HepG2 (cell line): ENCODE results near the gene MKNK1. TPM values are rescaled to one million over a fixed set of nuclear protein-coding genes. Genes with fewer than 3 reads are reported as not detected.

Experiments
- ATAC-seq: fragments of 200-7000 bp; cut with Tn5 transposase; 3 replicates; pipeline ENCODE4 v1.9.1; 2020; ENCODE audit warnings: mild to moderate bottlenecking, moderate library complexity
- BruUV-seq: library from RNA; stranded (reverse); fragments of 400-500 nt; replicated peaks from 2 replicates; lab custom pipeline; 2021; lab: Mats Ljungman, UMichigan
- CTCF ChIA-PET: fragments of 300-600 bp; formaldehyde crosslinking; extraction: SDS; loops from one replicate; lab custom pipeline; 2021; ENCODE audit warnings: low total read pairs, inconsistent platforms, low intra/inter-chr PET ratio; lab: Yijun Ruan, JAX
- POLR2A ChIA-PET: fragments of 350-600 bp; sonication (Branson Sonifier 250); formaldehyde crosslinking; loops from one replicate; lab custom pipeline; 2020; ENCODE audit warnings: antibody characterized with exemption, inconsistent platforms; lab: Yijun Ruan, JAX
- DNase-seq: peaks from one replicate; pipeline ENCODE4 v3.0.0-alpha.2; 2015; ENCODE audit warnings: low spot score
- FAIRE-seq: peaks from 3 replicates; lab custom pipeline; 2011; peaks lifted over from hg19 to GRCh38; lab: Jason Lieb, UNC
- H2AFZ ChIP-seq: one replicate; pipeline ENCODE4 v1.6.1; 2011; ENCODE audit warnings: low read length, inconsistent platforms
- H3K27ac ChIP-seq: fragments of 300-600 bp; 3 replicates; pipeline ENCODE4 v1.8.0; 2011; ENCODE audit warnings: mixed run types, mild to moderate bottlenecking, mixed read lengths, low read length, inconsistent platforms; ENCODE audit not compliant: insufficient read depth; ENCODE audit errors: extremely low read length
- H3K27me3 ChIP-seq, 2 experiments: fragments of 200-600 bp in 1 of 2; 2 replicates in 1 of 2; 3 replicates in 1 of 2; pipeline versions ENCODE4 v1.6.0 to v1.8.0; 2011; ENCODE audit warnings: low read length in 2 of 2, mild to moderate bottlenecking in 2 of 2, moderate library complexity in 2 of 2, inconsistent platforms in 1 of 2; ENCODE audit not compliant: insufficient read depth in 2 of 2, control insufficient read depth in 1 of 2
- H3K36me3 ChIP-seq, 2 experiments: fragments of 200-600 bp in 1 of 2; replicated peaks in 1 of 2; 2 replicates in 1 of 2; 3 replicates in 1 of 2; pipeline versions ENCODE4 v1.5.1 to v1.8.0; 2011; ENCODE audit warnings: low read length in 2 of 2, inconsistent platforms in 1 of 2; ENCODE audit not compliant: insufficient read depth in 2 of 2, control insufficient read depth in 1 of 2
- H3K4me1 ChIP-seq: 2 replicates; pipeline ENCODE4 v1.5.1; 2012; ENCODE audit warnings: low read length, inconsistent platforms; ENCODE audit not compliant: insufficient read depth
- H3K4me2 ChIP-seq: 2 replicates; pipeline ENCODE4 v1.6.0; 2011; ENCODE audit warnings: low read depth, low read length, inconsistent platforms
- H3K4me3 ChIP-seq, 3 experiments: fragments of 200-600 bp in 1 of 3; sonication (generic), shearing (Covaris generic) in 1 of 3; replicated peaks in 1 of 3; 2 replicates each; pipeline ENCODE4 v1.5.1; 2011 to 2016; ENCODE audit warnings: low read length in 3 of 3, inconsistent platforms in 2 of 3, low read depth in 2 of 3, mild to moderate bottlenecking in 2 of 3, control low read depth in 1 of 3, mixed read lengths in 1 of 3; ENCODE audit not compliant: insufficient read depth in 1 of 3
- H3K79me2 ChIP-seq: one replicate; pipeline ENCODE4 v1.6.1; 2011; ENCODE audit warnings: low read length, inconsistent platforms; ENCODE audit not compliant: insufficient read depth
- H3K9ac ChIP-seq: 2 replicates; pipeline ENCODE4 v1.6.0; 2011; ENCODE audit warnings: mild to moderate bottlenecking, low read depth, low read length, inconsistent platforms; ENCODE audit not compliant: insufficient read depth
- H3K9me3 ChIP-seq: 2 replicates; pipeline ENCODE4 v1.5.1; 2012; ENCODE audit warnings: mild to moderate bottlenecking, low read length
- H4K20me1 ChIP-seq: 2 replicates; pipeline ENCODE4 v1.6.0; 2011; ENCODE audit warnings: inconsistent platforms, mild to moderate bottlenecking, low read length, moderate library complexity; ENCODE audit not compliant: insufficient read depth
- DMAP1 ChIP-seq: IDR thresholded peaks from 2 replicates; pipeline ENCODE4 v1.6.1; 2016
- ETV6 ChIP-seq: sonication (generic); formaldehyde crosslinking; conservative IDR thresholded peaks from 2 replicates; pipeline ENCODE4 v1.4.0; 2020; ENCODE audit warnings: missing genetic modification reagents
- FOXA3 ChIP-seq: IDR thresholded peaks from 2 replicates; pipeline ENCODE4 v1.6.1; 2016; ENCODE audit warnings: missing genetic modification reagents, missing compliant biosample characterization
- FOXM1 ChIP-seq: sonication (generic); formaldehyde crosslinking; IDR thresholded peaks from 2 replicates; pipeline ENCODE4 v1.5.0; 2020; ENCODE audit warnings: missing genetic modification reagents
- HOMEZ ChIP-seq: IDR thresholded peaks from 2 replicates; pipeline ENCODE4 v1.6.1; 2016; ENCODE audit warnings: low read depth
- KDM6A ChIP-seq: IDR thresholded peaks from 2 replicates; pipeline ENCODE4 v1.6.1; 2016; ENCODE audit warnings: low read depth
- NFE2L1 ChIP-seq: sonication (generic); formaldehyde crosslinking; IDR thresholded peaks from 2 replicates; pipeline ENCODE4 v1.4.0; 2020; ENCODE audit warnings: missing genetic modification reagents, mild to moderate bottlenecking, borderline replicate concordance
- NPAS2 ChIP-seq: sonication (generic); formaldehyde crosslinking; IDR thresholded peaks from 2 replicates; pipeline ENCODE4 v1.8.0; 2022; ENCODE audit warnings: mild to moderate bottlenecking, missing genetic modification reagents, borderline replicate concordance
- POGZ ChIP-seq: sonication (generic); formaldehyde crosslinking; IDR thresholded peaks from 2 replicates; pipeline ENCODE4 v1.4.0; 2020; ENCODE audit warnings: mild to moderate bottlenecking, missing genetic modification reagents
- REL ChIP-seq: sonication (generic); formaldehyde crosslinking; conservative IDR thresholded peaks from 2 replicates; pipeline ENCODE4 v1.8.0; 2022; ENCODE audit warnings: mild to moderate bottlenecking, missing genetic modification reagents, moderate library complexity
- STAG1 ChIP-seq: sonication (generic); formaldehyde crosslinking; IDR thresholded peaks from 2 replicates; pipeline ENCODE4 v1.4.0; 2020; ENCODE audit warnings: missing genetic modification reagents
- ZGPAT ChIP-seq: IDR thresholded peaks from 2 replicates; pipeline ENCODE4 v1.6.1; 2016; ENCODE audit warnings: mild to moderate bottlenecking
- ZNF33B ChIP-seq: sonication (generic); formaldehyde crosslinking; IDR thresholded peaks from 2 replicates; pipeline ENCODE4 v1.5.1; 2020; ENCODE audit warnings: mild to moderate bottlenecking, missing genetic modification reagents
- ZNF652 ChIP-seq: IDR thresholded peaks from 2 replicates; pipeline ENCODE4 v1.6.1; 2016; ENCODE audit warnings: low read depth, borderline replicate concordance
- ZNF75D ChIP-seq: sonication (generic); formaldehyde crosslinking; IDR thresholded peaks from 2 replicates; pipeline ENCODE4 v1.8.1; 2023; ENCODE audit warnings: missing genetic modification reagents, mild to moderate bottlenecking, borderline replicate concordance
- WGBS: methylation state at CpG from one replicate; pipeline ENCODE4 v1.1.6; 2017; ENCODE audit warnings: low lambda C conversion rate; 5-methylcytosine and 5-hydroxymethylcytosine counted together
- in situ Hi-C: cut with HindIII; loops from 2 replicates; pipeline ENCODE4 v1.10.0; 2017; ENCODE audit warnings: low pct_unique_long_range_greater_than_20kb; ENCODE audit not compliant: extremely low pct_ligation_motif_present
- intact Hi-C: fragments of 100-400 bp; cut with micrococcal nuclease; formaldehyde crosslinking; loops from one replicate; pipeline ENCODE4 v1.10.0; 2022; ENCODE audit not compliant: unreplicated experiment
- polyA plus RNA-seq, 8 experiments: library from polyadenylated mRNA; depleted of rRNA in 3 of 8; stranded (reverse) in 7 of 8; unstranded in 1 of 8; fragments of >200 nt; fragmentation: Illumina TruSeq in 4 of 8; extraction: Trizol in 4 of 8; gene quantifications; 2 replicates each; pipeline versions ENCODE4 v1.2.1 to v1.2.3, GENCODE V29; 2011 to 2016; ENCODE audit warnings: low read depth in 4 of 8, missing spikeins in 1 of 8, mixed read lengths in 1 of 8; ENCODE audit not compliant: insufficient read depth in 1 of 8
- total RNA-seq, 5 experiments: library from RNA; depleted of rRNA; stranded (reverse); fragments of >200 nt; fragmentation: Illumina TruSeq; extraction: Trizol; gene quantifications; 2 replicates each; pipeline ENCODE4 v1.2.3, GENCODE V29; 2016; ENCODE audit warnings: low read depth in 1 of 5

Gene MKNK1
- total and polyA plus RNA-seq, 2 of the 13 experiments (the other 11 are each of a cell fraction or from before 2014, with no cell fraction given): 18.5 to 24.1 TPM

GRCh38 chr1:46582972-46583371, 21.1 kb downstream of the MKNK1 start:
- no peaks in the 10 kb centered on the region for H3K79me2 ChIP-seq
- no peak for TF ChIP-seq DMAP1 (CRISPR knock-in tag)
- TF ChIP-seq FOXA3 (CRISPR knock-in tag): no peak
- no peak for TF ChIP-seq NPAS2 (CRISPR knock-in tag)
- no peak for TF ChIP-seq FOXM1 (CRISPR knock-in tag)
- no peak for TF ChIP-seq STAG1 (CRISPR knock-in tag)
- no peak for TF ChIP-seq ZNF33B
- TF ChIP-seq POGZ (CRISPR knock-in tag): no peak
- no TSS peak for BruUV-seq
- no peak for FAIRE-seq
- ChIA-PET CTCF (no interaction called here), POLR2A (no interaction called here)
- H3K4me2 ChIP-seq: no peak overlapping the region
- no peak for ATAC-seq
- no peaks in the 10 kb centered on the region for H3K27me3 ChIP-seq
- H4K20me1 ChIP-seq: no peaks in the 10 kb centered on the region
- no peak overlapping the region for H2AFZ ChIP-seq
- peaks cover 17 to 62% of the 10 kb centered on the region in 2 experiments; a peak in 4 of 5 replicates for H3K36me3 ChIP-seq
- H3K4me3 ChIP-seq: no peak overlapping the region
- H3K9ac ChIP-seq: no peak overlapping the region
- intact Hi-C loops: no loop called here
- WGBS: 94% methylated on average over 7 of the region's 7 CpGs
- in situ Hi-C loops: no loop called here
- no peak overlapping the region for H3K27ac ChIP-seq
- no peaks in the 10 kb centered on the region for H3K9me3 ChIP-seq
- H3K4me1 ChIP-seq: peaks cover 6% of the 10 kb centered on the region
- no peak for DNase-seq

- Histone ChIP-seq H3K27me3 (no peaks in the 10 kb centered on the region), H3K27ac (no peak overlapping the region), H3K4me1 (peaks cover 6% of the 10 kb centered on the region), H2AFZ (no peak overlapping the region), H4K20me1 (no peaks in the 10 kb centered on the region), H3K36me3 (peaks cover 19 to 60% of the 10 kb centered on the region in 2 experiments; a peak in 4 of 5 replicates), H3K79me2 (no peaks in the 10 kb centered on the region), H3K4me2 (no peak overlapping the region), H3K9me3 (no peaks in the 10 kb centered on the region), H3K4me3 (no peak overlapping the region), H3K9ac (no peak overlapping the region)
- ChIA-PET POLR2A (no interaction called here), CTCF (no interaction called here)
- ATAC-seq: no peak
- no peak for FAIRE-seq
- in situ Hi-C loops (no loop called here), intact Hi-C loops (no loop called here)
- no peak for DNase-seq
- no TSS peak for BruUV-seq
- WGBS: 94% methylated on average over 4 of the region's 4 CpGs
- TF ChIP-seq ZNF75D (CRISPR knock-in tag): no peak
- no peak for TF ChIP-seq ZGPAT
- no peak for TF ChIP-seq ETV6 (CRISPR knock-in tag)
- TF ChIP-seq REL (CRISPR knock-in tag): no peak
- TF ChIP-seq NFE2L1: no peak
- no peak for TF ChIP-seq KDM6A (CRISPR knock-in tag)
- no peak for TF ChIP-seq HOMEZ (CRISPR knock-in tag)
- TF ChIP-seq ZNF652 (CRISPR knock-in tag): no peak
These were observed 22.2 kb downstream of the MKNK1 start for GRCh38 chr1:46581681-46582455.
